Loucy (cell line): ENCODE measurements around the gene LARP4B.

Source experiments
- H2AFZ ChIP-seq: fragments of 200-600 bp; sonication (generic); 2 replicates; pipeline ENCODE4 v1.6.0; 2016; ENCODE audit warnings: antibody characterized with exemption, mild to moderate bottlenecking, low read length, moderate library complexity
- H3F3A ChIP-seq: fragments of 200-600 bp; 2 replicates; pipeline ENCODE4 v1.6.0; 2016; ENCODE audit warnings: antibody characterized with exemption, low read depth, mild to moderate bottlenecking
- H3K27me3 ChIP-seq: fragments of 200-600 bp; sonication (generic); 2 replicates; pipeline ENCODE4 v1.6.1; 2014; ENCODE audit warnings: low read length, mild to moderate bottlenecking; ENCODE audit not compliant: insufficient read depth, poor library complexity, severe bottlenecking
- H3K36me3 ChIP-seq: fragments of 200-600 bp; sonication (generic); 2 replicates; pipeline ENCODE4 v1.6.1; 2016; ENCODE audit warnings: low read length; ENCODE audit not compliant: insufficient read depth
- H3K4me1 ChIP-seq: fragments of 200-600 bp; sonication (generic); 2 replicates; pipeline ENCODE4 v1.5.1; 2014; ENCODE audit warnings: low read length, mild to moderate bottlenecking; ENCODE audit not compliant: insufficient read depth, poor library complexity, severe bottlenecking
- H3K4me2 ChIP-seq: fragments of 200-600 bp; sonication (generic); 2 replicates; pipeline ENCODE4 v1.6.0; 2014; ENCODE audit warnings: antibody characterized with exemption, low read length, low read depth, mild to moderate bottlenecking; ENCODE audit not compliant: poor library complexity, severe bottlenecking
- H3K4me3 ChIP-seq: fragments of 200-600 bp; sonication (generic); 2 replicates; pipeline ENCODE4 v1.5.1; 2014; ENCODE audit warnings: low read length, mild to moderate bottlenecking, mixed read lengths; ENCODE audit not compliant: poor library complexity, severe bottlenecking
- H3K79me2 ChIP-seq: fragments of 200-600 bp; sonication (generic); 2 replicates; pipeline ENCODE4 v1.6.1; 2014; ENCODE audit warnings: low read length; ENCODE audit not compliant: insufficient read depth
- H3K9ac ChIP-seq: fragments of 200-600 bp; sonication (generic); 2 replicates; pipeline ENCODE4 v1.6.0; 2014; ENCODE audit warnings: mild to moderate bottlenecking, low read depth, low read length, moderate library complexity; ENCODE audit not compliant: poor library complexity, severe bottlenecking
- H3K9me2 ChIP-seq: fragments of 200-600 bp; sonication (generic); replicated peaks from 2 replicates; pipeline ENCODE4 v1.6.1; 2016; ENCODE audit warnings: low read depth, low read length, mixed read lengths
- H3K9me3 ChIP-seq: fragments of 200-600 bp; sonication (generic); 2 replicates; pipeline ENCODE4 v1.6.1; 2014; ENCODE audit warnings: mild to moderate bottlenecking, antibody characterized with exemption, low read length, low read depth; ENCODE audit not compliant: insufficient read depth
- H4K20me1 ChIP-seq: fragments of 200-600 bp; sonication (generic); 2 replicates; pipeline ENCODE4 v1.6.0; 2014; ENCODE audit warnings: antibody characterized with exemption, low read length, mild to moderate bottlenecking; ENCODE audit not compliant: insufficient read depth, poor library complexity, severe bottlenecking
- CTCF ChIP-seq: fragments of 200-600 bp; sonication (generic); conservative IDR thresholded peaks from 2 replicates; pipeline ENCODE4 v1.5.1; 2014; ENCODE audit warnings: mild to moderate bottlenecking, antibody characterized with exemption, low read length
- EZH2phosphoT487 ChIP-seq: fragments of 200-600 bp; IDR thresholded peaks from 2 replicates; pipeline ENCODE4 v1.6.1; 2018; ENCODE audit warnings: antibody characterized with exemption, mild to moderate bottlenecking, moderate library complexity, borderline replicate concordance

LARP4B gene

GRCh38 chr10:923844-924523 lies 7.5 kb downstream of the LARP4B start:
- TF ChIP-seq EZH2phosphoT487: no peak
- no peak for TF ChIP-seq CTCF
- Histone ChIP-seq H3K27me3 (no peaks in the 10 kb centered on the region), H3K4me1 (peaks cover 52% of the 10 kb centered on the region), H3K79me2 (peaks cover 100% of the 10 kb centered on the region), H3K9me2 (no peaks in the 10 kb centered on the region), H3K4me2 (peak overlapping the region; percentile 55), H4K20me1 (peaks cover 96% of the 10 kb centered on the region), H3K9ac (no peak overlapping the region), H3K36me3 (peaks cover 11% of the 10 kb centered on the region; the same call in 1 of the 2 replicates), H2AFZ (no peak overlapping the region), H3F3A (no peaks in the 10 kb centered on the region), H3K9me3 (no peaks in the 10 kb centered on the region), H3K4me3 (peak overlapping the region; percentile 24)

GRCh38 chr10:921471-922414 lies 9.8 kb downstream of the LARP4B start:
- Histone ChIP-seq H3K4me3 (no peak overlapping the region), H3F3A (no peaks in the 10 kb centered on the region), H3K9me3 (no peaks in the 10 kb centered on the region), H3K27me3 (no peaks in the 10 kb centered on the region), H2AFZ (no peak overlapping the region), H3K79me2 (peaks cover 100% of the 10 kb centered on the region), H3K9ac (no peak overlapping the region), H4K20me1 (peaks cover 95% of the 10 kb centered on the region), H3K36me3 (peaks cover 25% of the 10 kb centered on the region; the same call in 1 of the 2 replicates), H3K9me2 (no peaks in the 10 kb centered on the region), H3K4me1 (peaks cover 35% of the 10 kb centered on the region), H3K4me2 (peak overlapping the region; percentile 4)
- TF ChIP-seq EZH2phosphoT487 (no peak), CTCF (no peak)

DNA sequence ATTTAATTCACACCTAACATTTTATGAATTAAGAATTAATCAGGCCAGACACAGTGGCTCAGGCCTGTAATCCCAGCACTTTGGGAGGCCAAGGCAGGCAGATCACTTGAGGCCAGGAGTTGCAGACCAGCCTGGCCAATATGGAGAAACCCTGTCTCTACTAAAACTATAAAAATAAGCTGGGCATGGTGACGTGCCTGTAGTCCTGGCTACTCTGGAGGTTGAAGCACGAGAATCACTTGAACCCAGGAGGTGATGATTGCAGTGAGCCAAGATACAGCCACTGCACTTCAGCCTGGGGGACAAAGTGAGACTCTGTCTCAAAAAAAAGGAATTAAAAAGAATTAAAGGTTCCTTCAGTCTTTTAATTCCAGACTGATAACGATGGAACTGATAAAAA lies 11.1 kb downstream of the LARP4B start:
- H3K36me3 ChIP-seq: peaks cover 19% of the 10 kb centered on the region; the same call in 1 of the 2 replicates
- H4K20me1 ChIP-seq: peaks cover 93% of the 10 kb centered on the region
- H3K9ac ChIP-seq: no peak overlapping the region

More for the DNA sequence above, 11.1 kb downstream of the LARP4B start:
- Histone ChIP-seq H3K27me3 (no peaks in the 10 kb centered on the region), H3K9me2 (no peaks in the 10 kb centered on the region), H3K4me3 (no peak overlapping the region), H3K4me1 (peaks cover 23% of the 10 kb centered on the region), H2AFZ (no peak overlapping the region), H3K79me2 (peaks cover 100% of the 10 kb centered on the region), H3F3A (no peaks in the 10 kb centered on the region), H3K9me3 (no peaks in the 10 kb centered on the region), H3K4me2 (no peak overlapping the region)
- TF ChIP-seq EZH2phosphoT487: no peak
- TF ChIP-seq CTCF: no peak
